Ovary (tissue), 9 donors: Measurements from ENCODE around the gene ALOXE3. TPM values are rescaled to one million over a fixed set of nuclear protein-coding genes. Genes with fewer than 3 reads are reported as not detected.
A peak's percentile ranks its signal among the peaks of the same experiment; 100 is the strongest.

ENCODE experiments used
- DNase-seq, 5 donors: peaks; one replicate each; pipeline ENCODE4 v3.0.0-alpha.2; 2019 to 2020
- H3K27ac ChIP-seq, 2 donors: fragments of 200-600 bp; one replicate each; pipeline versions ENCODE4 v1.5.1 to v1.8.0; 2019 to 2022
- H3K27me3 ChIP-seq: fragments of 200-600 bp; one replicate; pipeline ENCODE4 v1.8.0; 2022
- H3K36me3 ChIP-seq: fragments of 200-600 bp; sonication (generic); one replicate; pipeline ENCODE4 v1.5.1; 2019
- H3K4me1 ChIP-seq: one replicate; pipeline ENCODE4 v1.8.1; 2013; ENCODE audit warnings: mild to moderate bottlenecking, moderate library complexity; ENCODE audit not compliant: insufficient read depth
- H3K4me3 ChIP-seq: fragments of 200-600 bp; sonication (generic); one replicate; pipeline ENCODE4 v1.5.1; 2017
- H3K9me3 ChIP-seq, 2 donors: fragments of 200-600 bp in 1 of 2; sonication (generic) in 1 of 2; one replicate each; pipeline versions ENCODE4 v1.5.1 to v1.8.1; 2013 to 2019; ENCODE audit warnings: mild to moderate bottlenecking in 1 of 2, moderate library complexity in 1 of 2
- CTCF ChIP-seq, 3 donors: fragments of 450-650 bp in 2 of 3; fragments of 200-600 bp in 1 of 3; IDR thresholded peaks; one replicate each; pipeline versions ENCODE4 v1.5.1 to v1.8.0; 2016 to 2022; ENCODE audit warnings: antibody characterized with exemption in 3 of 3, mild to moderate bottlenecking in 1 of 3
- EP300 ChIP-seq: sonication (generic); formaldehyde crosslinking; IDR thresholded peaks from one replicate; pipeline ENCODE4 v1.6.1; 2017; ENCODE audit warnings: antibody characterized with exemption
- POLR2A ChIP-seq: fragments of 450-650 bp; IDR thresholded peaks from one replicate; pipeline ENCODE4 v1.6.1; 2017; ENCODE audit warnings: antibody characterized with exemption, mild to moderate bottlenecking, moderate library complexity
- WGBS, 3 donors: extraction: QIAGEN DNeasy Blood & Tissue Kit in 1 of 3; methylation state at CpG; one replicate each; pipeline versions ENCODE4 v1.1.5 to v1.1.7; 2013 to 2017; 5-methylcytosine and 5-hydroxymethylcytosine counted together
- intact Hi-C, 4 donors: fragments of 100-400 bp; cut with DNase I; formaldehyde crosslinking; loops; one replicate each; pipeline versions ENCODE4 v1.11.0 to v1.15.1; 2022 to 2023
- polyA plus RNA-seq, 2 donors: library from polyadenylated mRNA; stranded (reverse); fragments of 200-250 nt in 1 of 2; fragments of 350-450 nt in 1 of 2; fragmentation: Illumina TruSeq in 1 of 2; extraction: RNeasy Lipid Tissue Mini Kit (QIAGEN cat#74804) in 1 of 2; gene quantifications; one replicate each; pipeline ENCODE4 v1.2.3, GENCODE V29; 2013 to 2014
- total RNA-seq, 7 donors: library from RNA; depleted of rRNA in 2 of 7; stranded (reverse); fragments of >200 nt in 2 of 7; fragmentation: NEBNext Ultra II Directional in 3 of 7; extraction: Animal tissue kit (Norgen Biotek cat#: 25700) in 3 of 7; gene quantifications; one replicate each; pipeline versions ENCODE4 v1.1.0 to v1.2.4, GENCODE V29; 2016 to 2023
- donor health status: DM: no; HTN: no; CAD: no; lungs with moderate emphysema.
- donor health status: DM: no; HTN: no; CAD: no.
- donor health status: Bipolar disorder and iron deficiency.
- donor health status: DM: yes; HTN: yes; CAD: no.
- donor health status: DM: no; HTN: no; CAD: no.
- donor health status: DM: yes; HTN: yes; CAD: no.

The ALOXE3 gene
- total and polyA plus RNA-seq, 9 donors: 0.07 TPM; not detected in 8

GRCh38 chr17:8131844-8132441 is 13.6 kb upstream of the ALOXE3 start:
- 62 to 71% (median 63%) methylated on average over 3 of the region's 3 CpGs for WGBS, 3 donors
- DNase-seq: no peak

GRCh38 chr17:8128125-8128784 is 9.9 kb upstream of the ALOXE3 start:
- DNase-seq: no peak
- H3K4me1 ChIP-seq: peaks cover 10% of the 10 kb centered on the region
- no peaks in the 10 kb centered on the region for H3K36me3 ChIP-seq
- no peaks in the 10 kb centered on the region for H3K9me3 ChIP-seq
- H3K27ac ChIP-seq: no peak overlapping the region
- no peaks in the 10 kb centered on the region for H3K27me3 ChIP-seq
- 68 to 83% (median 77%) methylated on average over 14 of the region's 14 CpGs for WGBS, 3 donors
- TF ChIP-seq CTCF (IDR thresholded peaks at IDR 0.05) (no peak), POLR2A (no peak), EP300 (no peak)
- no peak overlapping the region for H3K4me3 ChIP-seq
- intact Hi-C loops: loop anchor here in 2 of 4 donors (2.0 to 10.0 kb wide), 2 partner anchors 13 to 97 kb away; no protein-coding TSS in a partner anchor

More at GRCh38 chr17:8131844-8132441, 13.6 kb upstream of the ALOXE3 start:
- TF ChIP-seq EP300 (no peak), POLR2A (no peak), CTCF (IDR thresholded peaks at IDR 0.05) (no peak)
- Histone ChIP-seq H3K27me3 (no peaks in the 10 kb centered on the region), H3K4me3 (no peak overlapping the region), H3K9me3 (no peaks in the 10 kb centered on the region), H3K36me3 (no peaks in the 10 kb centered on the region), H3K4me1 (no peaks in the 10 kb centered on the region), H3K27ac (no peak overlapping the region)
- intact Hi-C loops: no loop called here

GRCh38 chr17:8126491-8127066 is 8.3 kb upstream of the ALOXE3 start:
- DNase-seq: peak; percentile 50 to 69 (median 56)
- intact Hi-C loops: loop anchor here in 2 of 4 donors (1.0 to 10.0 kb wide), 3 partner anchors 47 to 98 kb away; no protein-coding TSS in a partner anchor
- H3K4me1 ChIP-seq: peaks cover 11% of the 10 kb centered on the region
- no peaks in the 10 kb centered on the region for H3K9me3 ChIP-seq
- H3K27me3 ChIP-seq: no peaks in the 10 kb centered on the region
- TF ChIP-seq POLR2A (no peak), EP300 (no peak), CTCF (IDR thresholded peaks at IDR 0.05) (no peak)
- WGBS, 3 donors: 0% methylated on average over 18 to 44 of the region's 45 CpGs
- peak overlapping the region; percentile 46 for H3K4me3 ChIP-seq
- H3K27ac ChIP-seq: peak overlapping the region; percentile 35 to 40
- no peaks in the 10 kb centered on the region for H3K36me3 ChIP-seq

- H3K4me3 ChIP-seq: peak overlapping the region; percentile 46
- TF ChIP-seq POLR2A: no peak
- TF ChIP-seq CTCF (IDR thresholded peaks at IDR 0.05): no peak
- TF ChIP-seq EP300: no peak
- H3K9me3 ChIP-seq: no peaks in the 10 kb centered on the region
- peak in 2 of 5 donors; percentile 50 to 67 for DNase-seq
- peaks cover 11% of the 10 kb centered on the region for H3K4me1 ChIP-seq
- peak overlapping the region; percentile 35 to 40 for H3K27ac ChIP-seq
- intact Hi-C loops: loop anchor here in 2 of 4 donors (1.0 to 10.0 kb wide), 3 partner anchors 47 to 99 kb away; no protein-coding TSS in a partner anchor
- WGBS, 3 donors: 0 to 1% (median 1%) methylated on average over 35 of the region's 35 CpGs
- H3K27me3 ChIP-seq: no peaks in the 10 kb centered on the region
- no peaks in the 10 kb centered on the region for H3K36me3 ChIP-seq
Observed at GRCh38 chr17:8125947-8126490, 7.7 kb upstream of the ALOXE3 start.
